Sciatic nerve (tissue), 2 donors: ENCODE data around the gene MERTK. TPM values are rescaled to one million over a fixed set of nuclear protein-coding genes. Genes with fewer than 3 reads are reported as not detected.
"Not testable (repeated sequence)": the region's sequence is repeated elsewhere in the genome, so short reads cannot be mapped to it uniquely, and the experiment has no call there.

Experiments used
- ATAC-seq: fragments of 200-7000 bp; cut with Tn5 transposase; one replicate; pipeline ENCODE4 v1.9.1; 2020; ENCODE audit warnings: mild to moderate bottlenecking, moderate library complexity
- DNase-seq: peaks from one replicate; pipeline ENCODE4 v3.0.0-alpha.2; 2020; ENCODE audit warnings: low spot score
- intact Hi-C: fragments of 100-400 bp; cut with DNase I; formaldehyde crosslinking; loops from one replicate; pipeline ENCODE4 v1.14.2; 2022
- total RNA-seq: library from RNA; stranded (reverse); fragmentation: NEBNext Ultra II Directional; extraction: Animal tissue kit (Norgen Biotek cat#: 25700); gene quantifications from one replicate; pipeline ENCODE4 v1.2.1, GENCODE V29; 2021
- donor health status: DM: no; HTN: no; CAD: no.
- donor health status: DM: no; HTN: no; CAD: no.

The MERTK gene
- total RNA-seq, 1 donor from 2014 or later = 18.9 TPM

GRCh38 chr2:111938392-111938791, 40.0 kb downstream of the MERTK start:
- DNase-seq (no peak), ATAC-seq (no peak)
- intact Hi-C loops = no loop called here

- intact Hi-C loops = no loop called here
- no peak for ATAC-seq
- DNase-seq = no peak
Observed at GRCh38 chr2:111940333-111941196, 42.2 kb downstream of the MERTK start.

GRCh38 chr2:111941531-111941930, 43.1 kb downstream of the MERTK start:
- intact Hi-C loops = no loop called here
- DNase-seq (no peak), ATAC-seq (no peak)

- no peak for DNase-seq
- intact Hi-C loops = no loop called here
- no peak for ATAC-seq
Observed at GRCh38 chr2:111944531-111945210, 46.3 kb downstream of the MERTK start.

- intact Hi-C loops = no loop called here
- ATAC-seq = peak; percentile 40
- DNase-seq = no peak
Observed at GRCh38 chr2:111945444-111946293, 47.3 kb downstream of the MERTK start.

GRCh38 chr2:111946294-111947114, 48.1 kb downstream of the MERTK start:
- DNase-seq (no peak), ATAC-seq (peak; percentile 89)
- intact Hi-C loops = no loop called here

- ATAC-seq (no peak), DNase-seq (no peak)
- intact Hi-C loops = no loop called here
Observed at GRCh38 chr2:111947219-111947618, 48.8 kb downstream of the MERTK start.

GRCh38 chr2:111948832-111949231, 50.4 kb downstream of the MERTK start:
- intact Hi-C loops = no loop called here
- DNase-seq (no peak), ATAC-seq (no peak)

GRCh38 chr2:111950236-111950635, 51.8 kb downstream of the MERTK start:
- intact Hi-C loops = no loop called here
- ATAC-seq (no peak), DNase-seq (no peak)

- intact Hi-C loops = no loop called here
- DNase-seq (no peak), ATAC-seq (no peak)
Observed at GRCh38 chr2:111951486-111951885, 53.1 kb downstream of the MERTK start.

- ATAC-seq = no peak
- DNase-seq = no peak
- intact Hi-C loops = no loop called here
Observed at GRCh38 chr2:111952871-111953452, 54.6 kb downstream of the MERTK start.

GRCh38 chr2:111954602-111955332, 56.4 kb downstream of the MERTK start:
- intact Hi-C loops = no loop called here
- ATAC-seq (no peak), DNase-seq (no peak)

- no peak for DNase-seq
- intact Hi-C loops = no loop called here
- ATAC-seq = peak; percentile 80
Observed at GRCh38 chr2:111957872-111958354, 59.5 kb downstream of the MERTK start.

- no peak for DNase-seq
- no peak for ATAC-seq
- intact Hi-C loops = no loop called here
Observed at GRCh38 chr2:111958901-111959300, 60.5 kb downstream of the MERTK start.

- no peak for DNase-seq
- no peak for ATAC-seq
- intact Hi-C loops = no loop called here
Observed at GRCh38 chr2:111961663-111962062, 63.3 kb downstream of the MERTK start.

- DNase-seq, ATAC-seq, intact Hi-C loops: not testable (repeated sequence)
Observed at GRCh38 chr2:111963086-111963485, 64.7 kb downstream of the MERTK start.

GRCh38 chr2:111963508-111963907, 65.1 kb downstream of the MERTK start:
- DNase-seq, ATAC-seq, intact Hi-C loops: not testable (repeated sequence)

GRCh38 chr2:111965062-111965461, 66.7 kb downstream of the MERTK start:
- DNase-seq (no peak), ATAC-seq (no peak)
- intact Hi-C loops = no loop called here
